GM12878 (cell line): ENCODE measurements around the gene FOXI3. TPM values are rescaled to one million over a fixed set of nuclear protein-coding genes. Genes with fewer than 3 reads are reported as not detected.

Experiments used
- ATAC-seq: fragments of 200-7000 bp; cut with Tn5 transposase; 3 replicates; pipeline ENCODE4 v1.9.1; 2020; ENCODE audit warnings: mild to moderate bottlenecking, moderate library complexity
- BruUV-seq: library from RNA; stranded (reverse); fragments of 400-500 nt; replicated peaks from 2 replicates; lab custom pipeline; 2021; lab: Mats Ljungman, UMichigan
- CTCF ChIA-PET: fragments of 300-600 bp; sonication (Branson Sonifier 250); formaldehyde crosslinking; extraction: SDS; loops from one replicate; lab custom pipeline; 2021; ENCODE audit warnings: inconsistent platforms; lab: Yijun Ruan, JAX
- POLR2A ChIA-PET: fragments of 350-600 bp; formaldehyde crosslinking; extraction: SDS; loops from one replicate; lab custom pipeline; 2021; ENCODE audit warnings: inconsistent platforms; lab: Charles Lee
- RAD21 ChIA-PET: fragments of 300-600 bp; sonication (Branson Sonifier 250); formaldehyde crosslinking; loops from one replicate; lab custom pipeline; 2023; ENCODE audit warnings: antibody characterized with exemption; ENCODE audit not compliant: unreplicated experiment; lab: Charles Lee
- SMC1A ChIA-PET: fragments of 300-600 bp; sonication (Branson Sonifier 250); formaldehyde crosslinking; loops from one replicate; lab custom pipeline; 2023; ENCODE audit not compliant: unreplicated experiment, uncharacterized antibody; lab: Charles Lee
- DNase-seq: peaks from one replicate; pipeline ENCODE4 v3.0.0-alpha.2; 2011; ENCODE audit warnings: low read depth, low spot score
- FAIRE-seq: peaks from 3 replicates; lab custom pipeline; 2011; peaks lifted over from hg19 to GRCh38; lab: Jason Lieb, UNC
- H2AFZ ChIP-seq: 2 replicates; pipeline ENCODE4 v1.6.0; 2011; ENCODE audit warnings: low read depth, low read length, control low read depth; ENCODE audit not compliant: control insufficient read depth
- H3K27ac ChIP-seq: 2 replicates; pipeline ENCODE4 v1.5.1; 2011; ENCODE audit warnings: control low read depth; ENCODE audit not compliant: control insufficient read depth, insufficient read depth
- H3K27me3 ChIP-seq, 2 experiments: replicated peaks in 1 of 2; 2 replicates each; pipeline versions ENCODE4 v1.6.0 to v1.6.1; 2011; ENCODE audit warnings: low read length in 1 of 2; ENCODE audit not compliant: control insufficient read depth in 2 of 2, insufficient read depth in 2 of 2
- H3K36me3 ChIP-seq, 2 experiments: 2 replicates each; pipeline ENCODE4 v1.5.1; 2011; ENCODE audit warnings: low read length in 1 of 2; ENCODE audit not compliant: control insufficient read depth in 2 of 2, insufficient read depth in 2 of 2
- H3K4me1 ChIP-seq: 2 replicates; pipeline ENCODE4 v1.6.1; 2011; ENCODE audit warnings: mild to moderate bottlenecking, low read length, moderate library complexity, mixed read lengths; ENCODE audit not compliant: control insufficient read depth, insufficient read depth
- H3K4me2 ChIP-seq: 2 replicates; pipeline ENCODE4 v1.6.0; 2011; ENCODE audit warnings: control low read depth; ENCODE audit not compliant: control insufficient read depth, insufficient read depth
- H3K4me3 ChIP-seq: fragments of 200-600 bp; sonication (generic); 2 replicates; pipeline ENCODE4 v1.5.1; 2016
- H3K79me2 ChIP-seq: 2 replicates; pipeline ENCODE4 v1.6.0; 2011; ENCODE audit warnings: low read length; ENCODE audit not compliant: control insufficient read depth, insufficient read depth
- H3K9ac ChIP-seq: 2 replicates; pipeline ENCODE4 v1.8.0; 2011; ENCODE audit warnings: low read length, control low read depth, mixed read lengths; ENCODE audit not compliant: control insufficient read depth, insufficient read depth
- H3K9me3 ChIP-seq: replicated peaks from 3 replicates; pipeline ENCODE4 v1.5.1; 2011; ENCODE audit warnings: mild to moderate bottlenecking, low read length; ENCODE audit not compliant: control insufficient read depth, insufficient read depth
- H4K20me1 ChIP-seq: 2 replicates; pipeline ENCODE4 v1.6.0; 2011; ENCODE audit not compliant: control insufficient read depth, insufficient read depth
- CBFB ChIP-seq: IDR thresholded peaks from 2 replicates; pipeline ENCODE4 v1.6.1; 2016; ENCODE audit warnings: antibody characterized with exemption, low read depth
- EGR1 ChIP-seq, 2 experiments: IDR thresholded peaks; 1 replicate in 1 of 2; 2 replicates in 1 of 2; pipeline ENCODE4 v1.6.1; 2011 to 2012; ENCODE audit warnings: low read depth in 2 of 2, low read length in 2 of 2, borderline replicate concordance in 1 of 2, mild to moderate bottlenecking in 1 of 2, moderate library complexity in 1 of 2
- GABPA ChIP-seq: IDR thresholded peaks from 2 replicates; pipeline ENCODE4 v1.6.1; 2014; ENCODE audit warnings: antibody characterized with exemption, low read depth, mild to moderate bottlenecking, inconsistent platforms
- HDAC2 ChIP-seq: fragments of 200-600 bp; sonication (generic); IDR thresholded peaks from 2 replicates; pipeline ENCODE4 v1.6.1; 2017
- JUND ChIP-seq: IDR thresholded peaks from 2 replicates; pipeline ENCODE4 v1.6.1; 2012; ENCODE audit warnings: low read depth, mild to moderate bottlenecking, low read length, improper control_type of control experiment, moderate library complexity
- MEF2B ChIP-seq: fragments of 450-650 bp; IDR thresholded peaks from 2 replicates; pipeline ENCODE4 v1.6.1; 2018; ENCODE audit warnings: mild to moderate bottlenecking, moderate library complexity; ENCODE audit not compliant: partially characterized antibody, poor library complexity, severe bottlenecking
- NBN ChIP-seq: fragments of 450-650 bp; IDR thresholded peaks from 2 replicates; pipeline ENCODE4 v1.6.1; 2016
- NFYB ChIP-seq: IDR thresholded peaks from 2 replicates; pipeline ENCODE4 v1.6.1; 2011; ENCODE audit warnings: low read depth, mild to moderate bottlenecking, low read length, improper control_type of control experiment, moderate library complexity; ENCODE audit not compliant: insufficient read depth
- POLR2AphosphoS2 ChIP-seq: IDR thresholded peaks from 2 replicates; pipeline ENCODE4 v1.6.1; 2011; ENCODE audit warnings: low read depth, mild to moderate bottlenecking, low read length, improper control_type of control experiment, moderate library complexity
- POLR2AphosphoS5 ChIP-seq: IDR thresholded peaks from 2 replicates; pipeline ENCODE4 v1.6.1; 2011; ENCODE audit warnings: mild to moderate bottlenecking, low read length, inconsistent platforms
- STAT1 ChIP-seq: fragments of 450-650 bp; conservative IDR thresholded peaks from 2 replicates; pipeline ENCODE4 v1.6.1; 2014; ENCODE audit warnings: antibody characterized with exemption, mild to moderate bottlenecking
- ZSCAN29 ChIP-seq: fragments of 450-650 bp; IDR thresholded peaks from 2 replicates; pipeline ENCODE4 v1.6.1; 2017; ENCODE audit warnings: mild to moderate bottlenecking, moderate library complexity
- WGBS: methylation state at CpG from one replicate; pipeline ENCODE4 v1.1.6; 2016; ENCODE audit warnings: low lambda C conversion rate; ENCODE audit not compliant: insufficient replicate concordance, insufficient coverage; ENCODE audit errors: missing lambda C conversion rate; 5-methylcytosine and 5-hydroxymethylcytosine counted together
- in situ Hi-C: fragments of 300-500 bp; cut with MboI; formaldehyde crosslinking; loops from 9 replicates; pipeline ENCODE4 v1.14.3; 2018; ENCODE audit warnings: mixed read lengths
- intact Hi-C: fragments of 100-400 bp; cut with micrococcal nuclease; formaldehyde crosslinking; loops from one replicate; pipeline ENCODE4 v1.14.2; 2022; ENCODE audit not compliant: unreplicated experiment
- polyA plus RNA-seq, 11 experiments: library from polyadenylated mRNA; depleted of rRNA in 4 of 11; unstranded in 6 of 11; stranded (reverse) in 5 of 11; fragments of >200 nt; fragmentation: Nextera tagmentation in 4 of 11; fragmentation: Illumina TruSeq in 1 of 11; extraction: Ambion mirVana in 4 of 11; extraction: Trizol in 1 of 11; gene quantifications; 1 replicate in 1 of 11; 2 replicates in 10 of 11; pipeline versions ENCODE4 v1.2.1 to v1.2.3, GENCODE V29; 2011 to 2016; ENCODE audit warnings: inconsistent platforms in 2 of 11, missing spikeins in 2 of 11, low read depth in 1 of 11
- total RNA-seq, 4 experiments: library from RNA; depleted of rRNA in 3 of 4; stranded (reverse); fragments of >200 nt in 3 of 4; fragmentation: Illumina TruSeq in 1 of 4; extraction: Trizol in 1 of 4; gene quantifications; 2 replicates each; pipeline versions ENCODE4 v1.2.1 to v1.2.3, GENCODE V29; 2013 to 2021
- TF ChIP-seq, protein P1 (sequence below): fragments of 450-650 bp; IDR thresholded peaks from 2 replicates; pipeline ENCODE4 v1.6.1; 2017; ENCODE audit warnings: borderline replicate concordance
- TF ChIP-seq, protein P2 (sequence below): fragments of 450-650 bp; formaldehyde crosslinking; IDR thresholded peaks from 2 replicates; pipeline ENCODE4 v1.4.0; 2022; ENCODE audit warnings: mild to moderate bottlenecking, moderate library complexity

FOXI3 gene
- total and polyA plus RNA-seq, 10 of the 15 experiments (the other 5 are each of a cell fraction or from before 2014, with no cell fraction given), result not detected

DNA sequence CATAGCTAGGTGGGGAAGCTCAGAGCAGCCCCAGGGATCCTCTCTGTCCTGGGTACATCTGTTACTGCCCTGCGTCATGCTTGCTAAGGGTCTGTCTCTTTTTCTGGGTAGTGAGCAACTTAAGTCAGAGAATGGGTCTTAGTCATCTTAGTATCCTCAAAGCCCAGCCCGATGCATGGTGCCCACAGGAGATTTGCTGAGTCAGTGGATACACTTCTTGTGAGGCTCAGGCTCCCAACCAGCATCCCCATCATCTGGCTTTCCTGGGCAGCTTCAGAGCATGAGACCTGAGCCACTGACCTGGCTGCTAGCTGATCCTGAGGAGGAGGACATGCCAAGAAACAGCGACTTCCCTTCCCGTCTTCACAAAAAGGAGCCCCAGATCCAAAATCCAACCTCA, 10.0 kb downstream of the FOXI3 start:
- Histone ChIP-seq H3K79me2 (no peaks in the 10 kb centered on the region), H2AFZ (no peak overlapping the region), H3K36me3 (no peaks in the 10 kb centered on the region), H3K9me3 (no peaks in the 10 kb centered on the region), H3K27me3 (no peaks in the 10 kb centered on the region), H3K4me3 (no peak overlapping the region), H3K27ac (no peak overlapping the region), H3K4me2 (no peak overlapping the region)
- ChIA-PET POLR2A (no interaction called here), RAD21 (no interaction called here)
- in situ Hi-C loops, result no loop called here
- FAIRE-seq (no peak), ATAC-seq (no peak)
- 28% methylated on average over 4 of the region's 4 CpGs for WGBS
- BruUV-seq, result no TSS peak
- TF ChIP-seq ZSCAN29 (no peak), JUND (no peak)
- TF ChIP-seq, protein P1, sequence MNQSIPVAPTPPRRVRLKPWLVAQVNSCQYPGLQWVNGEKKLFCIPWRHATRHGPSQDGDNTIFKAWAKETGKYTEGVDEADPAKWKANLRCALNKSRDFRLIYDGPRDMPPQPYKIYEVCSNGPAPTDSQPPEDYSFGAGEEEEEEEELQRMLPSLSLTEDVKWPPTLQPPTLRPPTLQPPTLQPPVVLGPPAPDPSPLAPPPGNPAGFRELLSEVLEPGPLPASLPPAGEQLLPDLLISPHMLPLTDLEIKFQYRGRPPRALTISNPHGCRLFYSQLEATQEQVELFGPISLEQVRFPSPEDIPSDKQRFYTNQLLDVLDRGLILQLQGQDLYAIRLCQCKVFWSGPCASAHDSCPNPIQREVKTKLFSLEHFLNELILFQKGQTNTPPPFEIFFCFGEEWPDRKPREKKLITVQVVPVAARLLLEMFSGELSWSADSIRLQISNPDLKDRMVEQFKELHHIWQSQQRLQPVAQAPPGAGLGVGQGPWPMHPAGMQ, result no peak
- TF ChIP-seq, all 136 proteins: peak for 0
- Histone ChIP-seq H3K9ac (no peak overlapping the region), H3K4me1 (no peaks in the 10 kb centered on the region), H4K20me1 (no peaks in the 10 kb centered on the region)
- DNase-seq, result no peak
- SMC1A ChIA-PET, result no interaction called here
- intact Hi-C loops, result no loop called here
- CTCF ChIA-PET, result no interaction called here

DNA sequence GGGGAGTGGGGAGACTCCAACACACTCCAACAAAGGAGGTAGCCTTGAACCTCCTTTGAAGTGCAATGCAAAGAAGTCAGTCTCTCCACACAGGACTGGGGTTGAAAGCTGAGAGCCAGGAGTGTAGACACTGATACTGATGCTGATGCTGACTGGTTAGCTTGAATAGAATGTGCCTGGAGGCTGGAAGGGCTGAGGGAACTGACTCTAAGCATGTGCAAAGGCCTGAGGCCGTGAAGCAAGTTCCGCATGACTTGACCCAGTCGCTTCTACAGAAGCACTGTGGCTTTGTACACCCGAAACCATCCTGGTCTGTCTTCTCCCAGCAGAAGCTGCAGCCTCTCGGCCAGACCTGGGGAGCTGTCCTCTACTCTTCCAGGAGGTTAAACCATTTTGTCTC, 10.4 kb downstream of the FOXI3 start:
- ChIA-PET POLR2A (no interaction called here), SMC1A (no interaction called here), CTCF (no interaction called here), RAD21 (no interaction called here)
- no peaks in the 10 kb centered on the region for H4K20me1 ChIP-seq
- H3K4me2 ChIP-seq, result no peak overlapping the region
- no peaks in the 10 kb centered on the region for H3K79me2 ChIP-seq
- H3K27ac ChIP-seq, result no peak overlapping the region
- FAIRE-seq, result no peak
- H2AFZ ChIP-seq, result no peak overlapping the region
- H3K36me3 ChIP-seq, result no peaks in the 10 kb centered on the region
- no TSS peak for BruUV-seq
- H3K27me3 ChIP-seq, result no peaks in the 10 kb centered on the region
- in situ Hi-C loops (no loop called here), intact Hi-C loops (no loop called here)
- TF ChIP-seq GABPA (no peak), NFYB (no peak), POLR2AphosphoS5 (no peak), EGR1 (IDR thresholded peaks at IDR 0.05; ENCODE audit: borderline replicate concordance in 1 of 2, low read depth in 2 of 2, low read length in 2 of 2) (no peak), STAT1 (no peak), MEF2B (no peak), HDAC2 (no peak), CBFB (no peak), POLR2AphosphoS2 (no peak), NBN (no peak)
- TF ChIP-seq, protein P2, sequence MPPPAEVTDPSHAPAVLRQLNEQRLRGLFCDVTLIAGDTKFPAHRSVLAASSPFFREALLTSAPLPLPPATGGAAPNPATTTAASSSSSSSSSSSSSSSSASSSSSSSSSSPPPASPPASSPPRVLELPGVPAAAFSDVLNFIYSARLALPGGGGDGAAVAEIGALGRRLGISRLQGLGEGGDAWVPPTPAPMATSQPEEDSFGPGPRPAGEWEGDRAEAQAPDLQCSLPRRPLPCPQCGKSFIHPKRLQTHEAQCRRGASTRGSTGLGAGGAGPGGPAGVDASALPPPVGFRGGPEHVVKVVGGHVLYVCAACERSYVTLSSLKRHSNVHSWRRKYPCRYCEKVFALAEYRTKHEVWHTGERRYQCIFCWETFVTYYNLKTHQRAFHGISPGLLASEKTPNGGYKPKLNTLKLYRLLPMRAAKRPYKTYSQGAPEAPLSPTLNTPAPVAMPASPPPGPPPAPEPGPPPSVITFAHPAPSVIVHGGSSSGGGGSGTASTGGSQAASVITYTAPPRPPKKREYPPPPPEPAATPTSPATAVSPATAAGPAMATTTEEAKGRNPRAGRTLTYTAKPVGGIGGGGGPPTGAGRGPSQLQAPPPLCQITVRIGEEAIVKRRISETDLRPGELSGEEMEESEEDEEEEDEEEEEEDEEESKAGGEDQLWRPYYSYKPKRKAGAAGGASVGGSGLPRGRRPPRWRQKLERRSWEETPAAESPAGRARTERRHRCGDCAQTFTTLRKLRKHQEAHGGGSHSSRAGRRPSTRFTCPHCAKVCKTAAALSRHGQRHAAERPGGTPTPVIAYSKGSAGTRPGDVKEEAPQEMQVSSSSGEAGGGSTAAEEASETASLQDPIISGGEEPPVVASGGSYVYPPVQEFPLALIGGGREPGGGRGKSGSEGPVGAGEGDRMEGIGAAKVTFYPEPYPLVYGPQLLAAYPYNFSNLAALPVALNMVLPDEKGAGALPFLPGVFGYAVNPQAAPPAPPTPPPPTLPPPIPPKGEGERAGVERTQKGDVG (CRISPR knock-in tag), result no peak
- no peak overlapping the region for H3K9ac ChIP-seq
- no peak for DNase-seq
- ATAC-seq, result no peak
- 21% methylated on average over 5 of the region's 5 CpGs for WGBS
- H3K9me3 ChIP-seq, result no peaks in the 10 kb centered on the region
- no peaks in the 10 kb centered on the region for H3K4me1 ChIP-seq
- no peak overlapping the region for H3K4me3 ChIP-seq
